ENCODE data around the gene CCDC188. TPM values are rescaled to one million over a fixed set of nuclear protein-coding genes. Genes with fewer than 3 reads are reported as not detected.

The CCDC188 gene
- total and polyA plus RNA-seq, 2 of the 13 experiments (the other 11 are each of a cell fraction or from before 2014, with no cell fraction given): not detected

- TF ChIP-seq ZNF646 (CRISPR knock-in tag; IDR thresholded peaks at IDR 0.05) (no peak), ZNF562 (CRISPR knock-in tag; IDR thresholded peaks at IDR 0.05; ENCODE audit: borderline replicate concordance) (no peak), IRF1 (CRISPR knock-in tag; IDR thresholded peaks at IDR 0.05; ENCODE audit: low read depth) (no peak), ZNF556 (CRISPR knock-in tag; IDR thresholded peaks at IDR 0.05; ENCODE audit: borderline replicate concordance) (no peak), U2AF1 (optimal IDR thresholded peaks at IDR 0.05; ENCODE audit: low read depth, low read length) (no peak), ZNF18 (CRISPR knock-in tag; IDR thresholded peaks at IDR 0.05; ENCODE audit: insufficient replicate concordance) (no peak), NFYC (CRISPR knock-in tag; IDR thresholded peaks at IDR 0.05) (no peak), ZFP36 (IDR thresholded peaks at IDR 0.05; ENCODE audit: borderline replicate concordance, low read depth, low read length, partially characterized antibody) (no peak), KMT2B (CRISPR knock-in tag; IDR thresholded peaks at IDR 0.05) (no peak), IKZF5 (CRISPR knock-in tag; IDR thresholded peaks at IDR 0.05) (0 out of 2 replicates have a peak, but pooled peaks have one; percentile 19), ZNF557 (CRISPR knock-in tag; IDR thresholded peaks at IDR 0.05) (no peak; the same call in 1 of the 2 replicates), FOSL1 (CRISPR knock-in tag; IDR thresholded peaks at IDR 0.05; ENCODE audit: borderline replicate concordance) (no peak), ISX (CRISPR knock-in tag; conservative IDR thresholded peaks at IDR 0.05) (no peak), SCMH1 (CRISPR knock-in tag; IDR thresholded peaks at IDR 0.05; ENCODE audit: borderline replicate concordance) (no peak), MXD3 (CRISPR knock-in tag; IDR thresholded peaks at IDR 0.05) (no peak)
- TF ChIP-seq, protein P1, sequence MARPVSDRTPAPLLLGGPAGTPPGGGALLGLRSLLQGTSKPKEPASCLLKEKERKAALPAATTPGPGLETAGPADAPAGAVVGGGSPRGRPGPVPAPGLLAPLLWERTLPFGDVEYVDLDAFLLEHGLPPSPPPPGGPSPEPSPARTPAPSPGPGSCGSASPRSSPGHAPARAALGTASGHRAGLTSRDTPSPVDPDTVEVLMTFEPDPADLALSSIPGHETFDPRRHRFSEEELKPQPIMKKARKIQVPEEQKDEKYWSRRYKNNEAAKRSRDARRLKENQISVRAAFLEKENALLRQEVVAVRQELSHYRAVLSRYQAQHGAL (CRISPR knock-in tag; IDR thresholded peaks at IDR 0.05; ENCODE audit: not compliant biosample characterization): no peak
These were observed 21.7 kb downstream of the CCDC188 start (continued) for GRCh38 chr22:20128902-20129746.
